DND-41 (cell line): ENCODE data around the gene MCCC2.
A peak's percentile ranks its signal among the peaks of the same experiment; 100 is the strongest.

Experiments used
- ATAC-seq: fragments of 200-7000 bp; cut with Tn5 transposase; 3 replicates; pipeline ENCODE4 v1.9.1; 2021; ENCODE audit warnings: low read depth; ENCODE audit not compliant: insufficient read depth
- DNase-seq: peaks from one replicate; pipeline ENCODE4 v3.0.0-alpha.2; 2020
- H2AFZ ChIP-seq: 2 replicates; pipeline ENCODE4 v1.6.0; 2012; ENCODE audit warnings: low read depth, low read length
- H3K27ac ChIP-seq: 2 replicates; pipeline ENCODE4 v1.5.1; 2012; ENCODE audit warnings: low read length, inconsistent platforms
- H3K27me3 ChIP-seq: fragments of 200-600 bp; sonication (generic); 2 replicates; pipeline ENCODE4 v1.6.0; 2012; ENCODE audit warnings: low read length, mild to moderate bottlenecking, inconsistent platforms; ENCODE audit not compliant: insufficient read depth, poor library complexity
- H3K36me3 ChIP-seq: 2 replicates; pipeline ENCODE4 v1.5.1; 2012; ENCODE audit warnings: low read length, inconsistent platforms; ENCODE audit not compliant: insufficient read depth
- H3K4me1 ChIP-seq: 2 replicates; pipeline ENCODE4 v1.5.1; 2012; ENCODE audit warnings: mild to moderate bottlenecking, low read length; ENCODE audit not compliant: insufficient read depth
- H3K4me2 ChIP-seq: 2 replicates; pipeline ENCODE4 v1.6.0; 2012; ENCODE audit warnings: mild to moderate bottlenecking, moderate library complexity, low read length, inconsistent platforms; ENCODE audit not compliant: insufficient read depth
- H3K4me3 ChIP-seq, 2 experiments: fragments of 200-600 bp in 1 of 2; shearing (Covaris generic) in 1 of 2; 2 replicates each; pipeline ENCODE4 v1.5.1; 2012 to 2016; ENCODE audit warnings: inconsistent platforms in 2 of 2, low read length in 2 of 2, mild to moderate bottlenecking in 2 of 2, low read depth in 1 of 2, moderate library complexity in 1 of 2
- H3K79me2 ChIP-seq: 2 replicates; pipeline ENCODE4 v1.6.0; 2012; ENCODE audit warnings: low read length, inconsistent platforms; ENCODE audit not compliant: insufficient read depth
- H3K9ac ChIP-seq: 2 replicates; pipeline ENCODE4 v1.6.0; 2012; ENCODE audit warnings: low read depth, mild to moderate bottlenecking, inconsistent platforms, low read length, moderate library complexity
- H3K9me3 ChIP-seq: 2 replicates; pipeline ENCODE4 v1.5.1; 2012; ENCODE audit warnings: low read length, moderate library complexity, mild to moderate bottlenecking, inconsistent platforms; ENCODE audit not compliant: insufficient read depth, severe bottlenecking
- H4K20me1 ChIP-seq: 2 replicates; pipeline ENCODE4 v1.6.0; 2012; ENCODE audit warnings: low read length; ENCODE audit not compliant: insufficient read depth
- CTCF ChIP-seq: IDR thresholded peaks from 2 replicates; pipeline ENCODE4 v1.5.1; 2012; ENCODE audit warnings: borderline replicate concordance, low read length, moderate library complexity, mild to moderate bottlenecking; ENCODE audit not compliant: poor library complexity, severe bottlenecking; ENCODE audit errors: extremely low read depth
- EZH2 ChIP-seq: IDR thresholded peaks from 3 replicates; pipeline ENCODE4 v1.6.1; 2012; ENCODE audit warnings: borderline replicate concordance, low read depth, mild to moderate bottlenecking, moderate library complexity, low read length, inconsistent platforms; ENCODE audit not compliant: severe bottlenecking

Gene MCCC2

GRCh38 chr5:71588533-71588885, 1.4 kb downstream of the MCCC2 start:
- TF ChIP-seq EZH2 (no peak), CTCF (no peak)
- peaks cover 3% of the 10 kb centered on the region for H3K36me3 ChIP-seq
- no peak for DNase-seq
- no peak overlapping the region for H2AFZ ChIP-seq
- no peak overlapping the region for H3K9ac ChIP-seq
- peaks cover 59% of the 10 kb centered on the region for H3K79me2 ChIP-seq
- H3K9me3 ChIP-seq = no peaks in the 10 kb centered on the region
- H3K27ac ChIP-seq = no peak overlapping the region
- no peaks in the 10 kb centered on the region for H3K27me3 ChIP-seq
- peaks cover 36% of the 10 kb centered on the region for H3K4me1 ChIP-seq
- H4K20me1 ChIP-seq = no peaks in the 10 kb centered on the region
- peak overlapping the region in 1 of 2 experiments; percentile 93; a peak in 2 of 4 replicates for H3K4me3 ChIP-seq
- peak overlapping the region; percentile 79 for H3K4me2 ChIP-seq
- ATAC-seq = no peak

- Histone ChIP-seq H3K27ac (no peak overlapping the region), H3K4me2 (peak overlapping the region; percentile 79), H3K79me2 (peaks cover 67% of the 10 kb centered on the region)
Measured at GRCh38 chr5:71589903-71590302, 2.8 kb downstream of the MCCC2 start.

GRCh38 chr5:71591100-71591499, 4.0 kb downstream of the MCCC2 start:
- Histone ChIP-seq H2AFZ (no peak overlapping the region), H3K27ac (no peak overlapping the region), H3K27me3 (no peaks in the 10 kb centered on the region), H3K9me3 (no peaks in the 10 kb centered on the region), H3K4me3 (no peak overlapping the region), H3K36me3 (peaks cover 18% of the 10 kb centered on the region), H4K20me1 (no peaks in the 10 kb centered on the region), H3K4me1 (peaks cover 35% of the 10 kb centered on the region), H3K4me2 (no peak overlapping the region), H3K9ac (no peak overlapping the region), H3K79me2 (peaks cover 68% of the 10 kb centered on the region)
- ATAC-seq (no peak), DNase-seq (no peak)
- no peak for TF ChIP-seq CTCF

More at GRCh38 chr5:71589903-71590302, 2.8 kb downstream of the MCCC2 start:
- Histone ChIP-seq H3K9ac (no peak overlapping the region), H2AFZ (no peak overlapping the region), H3K4me1 (peaks cover 36% of the 10 kb centered on the region), H3K36me3 (peaks cover 10% of the 10 kb centered on the region), H4K20me1 (no peaks in the 10 kb centered on the region), H3K27me3 (no peaks in the 10 kb centered on the region), H3K9me3 (no peaks in the 10 kb centered on the region), H3K4me3 (no peak overlapping the region)
- ATAC-seq = no peak
- TF ChIP-seq CTCF (no peak), EZH2 (no peak)
- DNase-seq = no peak

DNA sequence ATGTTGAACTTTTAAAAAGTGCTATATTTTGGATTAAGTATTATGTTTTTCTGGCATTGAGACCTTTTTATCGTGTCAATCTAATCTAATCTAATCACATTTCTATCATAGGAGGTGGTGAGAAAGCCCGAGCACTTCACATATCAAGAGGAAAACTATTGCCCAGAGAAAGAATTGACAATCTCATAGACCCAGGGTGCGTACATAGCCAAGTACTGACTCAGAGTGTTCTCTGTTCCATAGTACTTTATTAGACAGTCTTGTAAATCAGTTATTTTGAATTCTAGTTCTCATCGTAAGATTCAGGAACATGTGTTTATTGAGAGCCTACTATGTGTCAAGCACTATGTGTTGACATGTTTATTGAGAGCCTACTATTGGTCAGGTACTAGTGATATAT, 9.0 kb downstream of the MCCC2 start:
- Histone ChIP-seq H3K4me2 (no peak overlapping the region), H3K9ac (no peak overlapping the region), H3K79me2 (peaks cover 28% of the 10 kb centered on the region), H3K27ac (no peak overlapping the region), H2AFZ (no peak overlapping the region), H3K4me3 (no peak overlapping the region), H3K36me3 (peaks cover 62% of the 10 kb centered on the region), H4K20me1 (no peaks in the 10 kb centered on the region), H3K9me3 (no peaks in the 10 kb centered on the region), H3K4me1 (peaks cover 9% of the 10 kb centered on the region), H3K27me3 (no peaks in the 10 kb centered on the region)
- ATAC-seq (no peak), DNase-seq (no peak)
- no peak for TF ChIP-seq CTCF
- TF ChIP-seq EZH2 = no peak
